Endometrial microvascular endothelial cells (primary cell): ENCODE results near the gene AK8. TPM values are rescaled to one million over a fixed set of nuclear protein-coding genes. Genes with fewer than 3 reads are reported as not detected.

Experiments used
- in situ Hi-C: cut with HindIII; loops from 2 replicates; pipeline ENCODE4 v1.10.0; 2017; ENCODE audit warnings: low sequenced_read_pairs, low pct_unique_long_range_greater_than_20kb; ENCODE audit errors: inconsistent ontology term
- total RNA-seq: library from RNA; depleted of rRNA; stranded (reverse); fragments of >200 nt; gene quantifications from one replicate; pipeline ENCODE4 v1.2.3, GENCODE V29; 2015; ENCODE audit errors: inconsistent ontology term

Gene AK8
- total RNA-seq, 1 donor from 2014 or later, result not detected

DNA sequence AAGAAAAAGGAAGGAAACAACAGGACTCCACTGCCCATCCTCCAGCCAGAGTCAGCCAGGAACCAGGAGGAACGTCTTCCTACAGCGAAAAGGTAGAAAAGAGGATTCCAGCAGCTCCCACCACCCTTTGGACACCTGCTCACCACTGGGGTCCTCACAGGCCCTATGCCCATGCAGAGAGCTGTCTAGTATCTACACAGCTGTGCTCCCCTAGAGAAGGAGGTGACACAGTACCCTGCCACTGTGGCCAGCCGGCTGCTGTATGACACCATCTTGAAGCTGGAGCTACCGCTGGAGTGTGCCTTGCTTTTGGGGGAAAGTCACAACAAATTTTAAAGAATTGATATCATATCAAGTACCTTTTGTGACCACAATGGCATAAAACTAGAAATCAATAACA lies 115.2 kb downstream of the AK8 start:
- in situ Hi-C loops, result no loop called here

DNA sequence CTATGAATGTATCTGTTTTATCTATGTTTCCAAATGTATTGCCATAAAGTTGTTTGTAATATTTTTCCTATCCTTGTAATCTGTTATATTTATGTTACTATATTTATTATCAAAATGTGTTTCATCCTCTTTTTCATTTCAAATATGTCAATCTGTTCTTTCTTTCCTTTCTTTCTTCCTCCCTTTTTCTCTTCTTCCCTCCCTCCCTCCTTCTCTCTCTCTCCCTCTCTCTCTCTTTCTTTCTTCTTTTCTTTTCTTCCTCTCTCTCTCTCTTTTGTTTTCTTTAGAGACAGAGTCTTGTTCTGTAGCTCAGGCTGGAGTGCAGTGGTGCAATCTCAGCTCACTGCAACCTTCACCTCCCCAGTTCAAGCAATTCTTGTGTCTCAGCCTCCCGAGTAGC lies 116.5 kb downstream of the AK8 start:
- in situ Hi-C loops, result no loop called here

DNA sequence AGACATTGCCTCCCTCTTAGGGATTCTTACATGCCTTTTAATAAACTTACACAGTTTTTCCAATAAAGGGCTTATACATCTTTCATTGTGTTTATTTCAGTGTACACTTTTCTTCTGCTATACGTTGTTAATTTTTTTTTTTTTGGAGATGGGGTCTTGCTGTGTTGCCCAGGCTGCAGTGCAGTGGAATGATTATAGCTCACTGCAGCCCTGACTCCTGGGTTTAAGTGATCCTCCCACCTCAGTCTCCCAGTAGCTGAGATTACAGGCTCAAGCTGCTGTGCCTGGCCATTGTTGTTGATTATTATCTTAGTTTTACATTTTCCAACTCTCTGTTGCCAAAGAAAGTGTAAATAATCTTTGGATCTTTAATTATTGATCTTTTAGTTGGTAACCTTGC lies 118.0 kb downstream of the AK8 start:
- in situ Hi-C loops, result no loop called here

DNA sequence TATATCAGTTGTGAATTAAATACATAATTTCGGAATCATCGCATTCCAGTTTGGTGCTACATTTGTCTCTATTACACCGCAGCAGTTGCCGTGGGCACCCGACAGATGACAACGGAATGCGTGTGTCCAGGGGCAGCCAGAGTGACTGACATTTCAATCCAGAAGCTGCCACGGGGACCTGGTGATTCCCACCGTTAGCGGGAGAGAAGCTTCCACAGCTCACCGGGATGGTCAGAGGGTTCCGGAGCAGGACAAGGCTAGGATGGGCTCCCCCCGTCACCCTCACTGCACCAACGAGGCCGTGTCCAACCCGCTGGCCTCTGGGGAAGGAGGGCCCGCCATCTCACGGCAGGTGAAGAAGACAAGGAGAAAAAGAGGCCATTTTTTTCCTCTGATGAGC lies 121.1 kb downstream of the AK8 start:
- in situ Hi-C loops, result no loop called here

DNA sequence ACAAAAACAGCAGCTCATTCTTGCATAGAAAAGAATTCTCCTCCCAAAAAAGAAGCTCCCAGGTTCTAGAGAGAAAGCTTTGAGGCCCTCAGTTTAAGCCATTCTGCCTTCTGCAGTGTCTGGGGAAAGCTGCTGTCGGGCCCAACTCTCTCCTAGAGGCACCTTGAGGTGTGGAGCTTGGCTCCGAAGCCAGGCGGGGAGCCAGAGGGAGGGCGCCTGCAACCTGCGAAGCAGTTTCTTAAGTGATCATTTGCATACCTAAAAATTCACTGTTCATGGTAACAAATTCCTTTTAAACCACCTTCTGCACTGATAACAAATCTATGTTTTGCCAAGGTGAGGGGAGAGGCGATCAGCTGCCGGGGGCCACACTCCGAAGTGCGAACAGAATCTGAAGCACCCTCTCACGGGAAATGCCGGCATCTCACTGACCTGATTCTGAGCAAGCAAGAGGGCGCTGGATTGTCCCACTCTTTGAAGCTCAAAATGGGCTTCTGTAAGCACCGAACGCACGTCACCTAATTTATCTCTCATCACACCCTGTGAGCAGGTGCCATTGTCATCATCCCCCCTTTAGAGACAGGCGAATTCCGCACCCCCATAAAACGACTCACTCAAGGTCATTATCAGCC lies 121.8 kb downstream of the AK8 start:
- in situ Hi-C loops, result no loop called here

DNA sequence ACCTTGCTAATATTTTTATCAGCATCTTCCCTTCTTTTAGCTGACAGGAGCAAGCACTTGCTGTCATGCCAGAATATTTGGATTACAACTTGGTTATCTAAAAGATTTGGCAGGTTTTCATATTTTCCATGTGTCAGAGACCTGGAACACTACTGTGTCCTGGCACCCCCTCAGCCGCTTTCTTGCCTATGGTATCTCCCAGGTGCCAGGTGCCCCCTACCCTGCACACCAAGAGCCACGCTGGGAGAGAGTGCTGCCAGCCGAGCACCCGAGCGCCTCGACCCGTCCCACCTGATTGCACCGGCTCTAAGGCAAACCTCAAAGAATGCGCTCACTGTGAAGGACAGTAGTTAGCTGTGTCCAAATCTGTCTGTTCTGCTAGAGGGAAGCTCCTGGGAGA lies 123.0 kb downstream of the AK8 start:
- in situ Hi-C loops, result no loop called here

DNA sequence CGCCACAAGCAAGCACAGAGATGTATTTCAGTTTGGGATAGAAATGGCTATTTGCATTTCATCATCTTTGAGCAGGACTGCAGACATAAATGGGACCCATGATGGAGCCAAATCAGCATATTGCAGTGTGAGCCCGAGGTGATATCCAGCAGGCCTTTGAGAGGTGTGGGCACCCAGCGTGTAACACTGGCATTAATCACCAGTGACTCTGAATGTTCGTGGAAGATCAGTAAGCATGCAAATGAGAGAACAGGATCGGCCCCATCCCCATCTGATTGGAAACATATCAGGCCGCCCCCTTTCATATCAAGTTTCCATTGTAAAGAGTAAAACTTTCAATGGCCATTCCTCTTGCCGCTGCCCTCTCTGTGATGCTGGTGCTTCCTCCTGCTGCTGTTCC lies 123.8 kb downstream of the AK8 start:
- in situ Hi-C loops, result no loop called here

DNA sequence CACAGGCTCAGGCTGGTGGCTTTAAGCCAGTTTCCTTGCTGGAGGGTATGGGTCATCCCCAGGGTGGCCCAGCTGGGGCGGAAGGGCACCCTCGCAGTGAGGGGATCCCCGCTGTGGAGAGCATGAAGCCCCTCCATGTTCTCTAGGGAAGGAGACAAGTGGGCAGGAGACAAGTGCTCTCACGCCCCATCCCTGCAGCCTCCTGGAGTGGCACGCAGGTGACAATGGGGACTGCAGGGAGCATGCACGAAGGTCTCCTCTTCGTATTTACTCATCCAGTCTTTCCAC lies 124.5 kb downstream of the AK8 start:
- in situ Hi-C loops, result no loop called here

DNA sequence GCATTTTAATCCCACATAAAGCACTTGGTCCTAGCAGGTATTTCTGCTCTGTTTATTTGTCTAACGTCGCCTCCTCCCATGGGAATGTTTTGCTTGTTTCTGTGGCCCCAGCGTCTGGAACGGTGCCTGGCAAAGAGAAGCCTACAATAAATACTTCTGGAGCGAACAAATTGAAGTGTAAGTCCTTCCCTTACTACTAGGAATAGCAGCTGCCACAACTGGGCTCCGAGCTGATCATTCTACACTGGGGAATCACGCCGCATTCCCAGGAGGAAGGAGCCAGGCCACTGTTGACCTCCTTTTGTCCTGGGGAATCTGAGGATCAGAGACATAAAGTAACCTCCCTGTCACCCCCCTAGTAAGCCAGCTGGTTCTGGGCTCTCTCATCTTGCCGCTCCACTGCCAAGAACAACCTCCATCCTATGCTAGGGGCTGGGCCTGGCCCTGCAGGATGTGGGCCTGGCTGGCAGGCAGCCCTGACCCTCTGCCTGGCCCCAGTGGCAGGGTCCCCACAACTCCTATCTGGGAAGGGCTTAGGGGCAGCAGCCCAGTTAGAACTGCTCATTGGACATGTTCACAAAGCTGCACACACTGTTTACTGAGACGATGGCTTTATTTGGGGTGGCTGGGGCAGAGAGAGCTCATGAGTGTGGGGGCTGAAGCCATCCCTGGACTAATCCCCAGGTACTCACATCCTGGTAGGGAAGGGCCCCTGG lies 125.0 kb downstream of the AK8 start:
- in situ Hi-C loops, result no loop called here

DNA sequence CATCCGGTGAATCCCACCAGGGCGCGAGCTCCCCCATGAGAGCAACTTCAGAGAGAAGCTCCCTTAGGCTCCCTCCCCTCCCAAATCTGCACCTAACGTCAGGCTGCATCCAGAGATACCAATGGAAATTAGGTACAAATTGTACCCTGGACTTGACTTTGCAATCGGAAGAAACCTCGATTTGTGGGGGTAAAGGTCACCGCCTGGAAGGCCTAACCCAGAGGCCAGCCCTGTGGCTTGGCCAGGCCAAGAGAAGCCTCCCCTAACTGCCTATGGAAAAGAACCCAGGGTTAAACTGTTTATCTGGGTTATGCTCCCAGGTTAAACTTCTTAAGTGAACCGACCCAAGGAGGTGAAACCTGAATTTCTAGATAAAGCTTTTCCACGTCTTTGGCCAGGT lies 127.4 kb downstream of the AK8 start:
- in situ Hi-C loops, result no loop called here

DNA sequence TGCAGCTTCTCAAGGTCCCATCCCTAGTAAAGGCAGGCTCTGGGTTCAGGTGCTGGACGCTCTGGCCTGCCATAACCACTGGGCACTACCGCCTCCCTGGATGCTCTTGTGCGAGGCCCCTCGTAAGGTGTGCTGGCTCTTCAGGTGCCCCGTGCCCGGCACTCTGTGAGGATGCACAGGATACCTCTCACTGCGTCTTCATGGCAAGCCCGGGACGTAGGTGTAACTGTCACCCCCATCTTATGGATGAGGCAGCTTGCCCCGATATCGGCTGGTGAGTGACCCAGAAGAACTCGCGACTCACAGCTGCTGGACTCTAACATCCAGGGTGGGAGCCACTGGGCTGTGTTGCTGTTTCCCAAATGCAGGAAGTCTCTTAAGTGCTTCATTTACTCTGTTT lies 128.8 kb downstream of the AK8 start:
- in situ Hi-C loops, result no loop called here

DNA sequence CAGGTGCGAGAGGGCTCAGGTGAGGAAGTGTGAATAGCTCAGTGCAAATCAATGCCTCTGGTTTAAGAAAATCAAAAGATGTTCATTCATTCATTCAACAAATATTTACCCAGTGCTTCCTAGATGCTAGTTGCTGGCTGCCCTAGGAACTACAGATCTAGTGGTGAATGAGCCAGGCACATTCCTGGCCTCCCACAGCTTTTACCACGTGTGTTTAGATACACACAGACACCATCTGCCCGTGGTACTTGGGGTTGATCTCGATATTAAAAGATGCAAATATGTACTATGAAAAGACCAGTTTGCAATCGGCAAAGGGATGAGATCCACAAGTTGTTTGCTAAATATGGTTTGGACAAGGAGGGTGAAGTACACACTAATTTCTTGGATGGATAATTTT lies 129.6 kb downstream of the AK8 start:
- in situ Hi-C loops, result no loop called here

DNA sequence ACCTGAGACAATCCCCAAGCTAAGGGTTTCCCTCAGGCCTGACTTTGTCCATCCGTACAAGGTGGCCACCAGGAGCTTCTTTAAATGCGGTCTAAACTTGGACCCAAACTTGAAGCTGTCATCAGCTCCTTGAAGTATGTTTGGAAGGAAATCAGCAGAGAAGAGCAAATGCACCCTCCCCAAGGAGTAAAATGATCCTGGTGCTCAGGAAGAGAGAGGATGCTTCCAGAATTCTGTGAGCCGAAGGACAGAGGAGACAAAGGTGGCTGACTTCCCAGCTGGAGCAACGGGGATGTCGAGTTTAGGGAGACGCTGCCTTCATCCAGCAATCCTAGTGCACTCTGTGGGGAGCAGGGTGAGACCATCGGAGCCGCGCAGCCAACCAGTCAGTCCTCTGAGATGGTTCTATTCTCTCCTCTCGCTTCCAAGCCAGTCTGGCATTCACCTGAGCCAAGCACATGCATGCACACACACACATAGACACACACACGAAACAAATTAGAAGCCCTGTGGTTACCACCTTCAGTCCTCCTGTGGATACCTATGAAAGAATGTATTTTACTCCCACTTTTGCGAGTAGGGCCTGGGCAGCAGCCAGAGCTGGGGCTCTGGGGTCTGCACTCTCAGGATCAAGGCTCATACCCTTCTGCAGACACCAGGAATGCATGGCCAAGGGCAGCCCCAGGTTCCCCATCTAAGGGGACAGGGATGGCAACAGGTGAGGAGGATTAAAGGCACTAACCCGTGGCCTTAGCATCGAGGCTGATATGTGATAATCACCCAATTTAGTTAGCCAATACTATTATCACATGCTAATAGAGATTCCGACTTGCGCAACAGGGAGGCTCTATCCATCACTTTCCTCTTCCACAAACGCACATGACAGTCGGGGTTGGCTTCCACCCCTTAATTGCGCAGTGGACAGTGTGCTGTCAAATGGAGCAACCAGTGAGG lies 132.1 kb downstream of the AK8 start:
- in situ Hi-C loops, result no loop called here

DNA sequence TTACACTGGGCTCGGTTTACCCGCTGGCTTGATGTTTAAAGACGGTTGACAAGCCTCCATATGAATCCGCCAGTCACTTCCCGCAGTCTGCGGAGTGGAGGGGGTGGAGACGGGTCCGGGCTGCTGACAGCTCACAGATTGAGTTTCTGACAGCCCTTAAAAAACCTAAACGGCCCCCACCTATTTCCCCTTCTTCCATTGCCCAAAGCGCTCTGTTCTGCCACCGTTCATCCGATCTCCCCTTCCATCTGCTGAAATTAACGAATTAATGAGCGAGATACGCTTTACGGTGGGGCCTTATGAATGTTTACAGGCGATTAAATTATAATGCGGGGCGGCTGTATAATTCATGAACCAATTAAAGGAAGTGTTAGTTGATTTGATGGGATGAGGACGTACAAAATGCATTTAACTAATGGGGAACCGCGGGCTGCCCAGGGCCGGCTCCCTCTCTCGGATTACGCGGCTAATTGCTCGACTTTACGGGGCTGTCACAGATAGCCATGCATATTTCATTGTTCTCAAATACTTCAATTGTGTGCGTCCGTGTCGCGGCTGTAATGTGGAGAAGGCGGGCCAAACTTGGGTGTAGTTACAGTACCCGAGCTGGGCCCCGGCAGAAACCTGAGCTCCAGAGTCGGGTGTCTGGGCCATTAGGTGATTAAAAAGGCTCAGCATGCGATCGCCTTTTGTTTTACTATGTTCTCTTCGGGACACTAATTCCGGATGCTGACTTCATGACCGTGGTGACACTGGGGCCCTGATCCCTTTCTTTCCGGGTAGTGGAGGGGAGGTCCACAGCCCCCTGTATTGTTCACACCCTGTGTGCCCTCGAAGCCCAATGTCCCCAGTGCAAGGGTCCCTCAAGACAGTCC lies 133.0 kb downstream of the AK8 start:
- in situ Hi-C loops, result no loop called here

DNA sequence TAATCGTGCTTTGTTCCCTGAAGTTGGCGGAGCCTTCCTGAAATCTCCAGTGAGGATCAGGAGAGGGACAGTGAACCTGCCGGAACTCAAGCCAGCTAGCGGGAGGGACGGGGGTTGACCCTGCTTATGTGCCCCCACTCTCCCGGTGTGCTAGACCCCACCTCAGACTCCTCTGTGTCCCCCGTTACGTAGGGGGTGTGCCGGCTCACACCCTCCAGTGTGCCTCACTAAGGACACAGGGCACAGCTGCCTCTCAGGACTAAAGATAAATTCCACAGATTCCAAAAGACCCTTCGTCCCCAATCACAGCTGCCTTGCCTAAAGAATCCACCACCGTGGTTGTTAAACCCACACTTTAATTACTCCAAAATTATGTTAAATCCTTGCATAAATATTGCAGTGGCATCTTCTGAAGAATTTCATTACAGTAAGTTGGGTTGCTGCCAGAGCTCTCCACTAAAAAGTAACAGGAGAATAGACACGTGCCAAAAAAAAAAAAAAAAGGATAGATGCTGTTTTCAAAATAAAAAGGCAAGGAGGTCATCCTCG lies 134.1 kb downstream of the AK8 start:
- in situ Hi-C loops, result no loop called here

DNA sequence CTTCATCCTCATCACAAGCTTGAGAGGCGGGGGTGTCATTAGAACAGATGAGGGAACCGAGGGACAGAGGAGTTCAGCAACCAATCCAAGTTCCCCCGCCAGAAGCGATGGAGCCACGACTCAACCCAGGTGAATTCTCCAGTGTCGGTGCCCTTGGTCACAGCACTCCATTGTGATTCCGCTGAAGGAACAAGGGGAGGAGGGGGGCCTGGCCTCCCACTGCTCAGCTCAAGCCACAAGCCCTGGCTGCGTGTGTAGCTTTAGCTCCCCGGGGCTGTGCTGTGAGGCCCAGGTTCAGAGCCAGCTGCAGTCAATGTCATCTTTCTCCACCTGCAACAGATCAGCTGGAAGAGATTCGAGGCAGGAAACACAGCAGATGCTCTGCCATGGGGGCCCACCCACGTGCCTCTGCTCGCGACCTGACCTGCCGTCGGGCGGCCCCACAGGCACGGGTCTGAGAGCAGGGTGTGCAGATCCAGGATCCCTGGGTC lies 135.2 kb downstream of the AK8 start:
- in situ Hi-C loops, result no loop called here

DNA sequence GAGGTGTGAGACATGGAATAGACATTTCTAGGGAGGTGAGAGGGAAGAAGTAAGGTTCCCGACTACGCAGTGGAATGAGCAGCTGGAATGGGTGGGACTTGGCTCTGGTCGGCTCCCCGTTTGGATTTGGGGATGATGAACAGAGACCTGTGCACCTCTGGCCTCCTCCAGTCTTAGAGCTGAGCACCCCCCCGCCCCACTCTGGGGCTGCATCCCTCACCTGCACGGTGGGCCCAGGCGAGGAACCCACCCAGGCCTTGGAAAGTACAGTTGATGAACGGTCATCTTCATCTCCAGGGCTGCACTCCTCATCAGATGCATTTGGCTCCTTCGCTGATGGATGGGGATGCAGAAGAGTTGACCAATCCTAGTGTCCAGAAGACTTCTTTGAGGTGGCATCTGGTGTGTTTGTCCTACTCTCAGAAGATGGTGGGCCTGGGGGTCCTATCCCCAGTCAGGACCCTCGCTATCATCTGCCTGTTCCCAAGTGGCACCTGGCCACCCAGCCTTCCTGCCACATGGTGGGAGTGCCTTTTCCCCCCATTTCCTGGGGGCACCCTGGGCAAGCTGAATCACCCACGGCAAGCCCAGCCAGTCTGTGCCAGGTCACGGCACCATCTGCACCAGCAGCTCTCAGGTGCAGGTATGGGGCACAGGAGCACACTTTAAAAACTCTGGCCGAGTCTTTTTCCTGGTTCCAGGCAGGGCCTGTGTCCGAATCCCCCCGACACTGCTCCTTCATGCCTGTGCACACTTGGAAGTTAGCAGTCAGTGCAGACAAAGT lies 137.4 kb downstream of the AK8 start:
- in situ Hi-C loops, result no loop called here

DNA sequence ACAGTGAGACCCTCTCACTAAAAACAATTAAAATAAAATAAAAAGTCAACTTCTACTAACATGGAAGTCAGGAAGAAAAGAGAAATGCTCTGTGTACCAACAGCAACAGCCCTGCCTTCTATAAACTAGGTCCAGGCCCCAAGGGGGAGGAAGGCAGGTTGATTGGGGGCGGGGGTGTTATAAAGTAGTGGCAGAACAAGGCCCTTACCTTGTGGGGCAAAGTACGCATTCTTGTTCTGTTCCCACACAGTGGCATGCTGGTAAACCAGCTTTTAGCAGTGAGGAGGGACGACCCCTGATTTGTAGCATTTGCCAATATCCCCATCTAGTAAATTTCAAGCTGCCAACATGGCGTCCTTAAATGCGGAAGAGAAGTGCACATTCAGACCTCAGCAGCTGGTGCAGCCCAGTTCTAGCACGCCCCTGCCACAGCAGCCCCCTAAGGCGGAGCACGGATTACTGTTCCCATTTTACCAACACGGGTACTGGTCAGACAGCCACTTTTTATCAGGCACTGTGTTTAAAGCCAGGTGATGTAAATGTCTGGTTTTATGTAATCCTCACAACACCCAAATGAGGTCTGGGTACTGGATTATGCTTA lies 138.3 kb downstream of the AK8 start:
- in situ Hi-C loops, result no loop called here
